Measurements from ENCODE around the gene CD247. TPM values are rescaled to one million over a fixed set of nuclear protein-coding genes. Genes with fewer than 3 reads are reported as not detected.
A peak's percentile ranks its signal among the peaks of the same experiment; 100 is the strongest.

CD247 gene
- total and polyA plus RNA-seq, 4 donors, result 0.44 to 1.3 (median 1.0) TPM

- Histone ChIP-seq H3K4me1 (ENCODE audit: control insufficient read depth, insufficient read depth, low read length) (peaks cover 7% of the 10 kb centered on the region), H3K27me3 (ENCODE audit: control insufficient read depth, insufficient read depth, low read length) (no peaks in the 10 kb centered on the region), H3K9me3 (ENCODE audit: control insufficient read depth, insufficient read depth, low read length) (no peaks in the 10 kb centered on the region), H3K27ac (ENCODE audit: low read depth, low read length) (no peak overlapping the region), H3K4me3 (ENCODE audit: low read depth, low read length) (no peak overlapping the region), H3K36me3 (ENCODE audit: control insufficient read depth, insufficient read depth, low read length) (peaks cover 3% of the 10 kb centered on the region)
- DNase-seq (ENCODE audit: low read depth in 4 of 6, low spot score in 6 of 6), result no peak
- 96% methylated on average over 4 of the region's 9 CpGs for WGBS (ENCODE audit: insufficient coverage)
Measured at GRCh38 chr1:167514288-167514687, 4.0 kb downstream of the CD247 start.

GRCh38 chr1:167512046-167512654 is 6.2 kb downstream of the CD247 start:
- 22% methylated on average over 6 of the region's 7 CpGs for WGBS (ENCODE audit: insufficient coverage)
- DNase-seq (ENCODE audit: low read depth in 4 of 6, low spot score in 6 of 6), result peak in 1 of 6 donors; percentile 67
- H3K27ac ChIP-seq (ENCODE audit: low read depth, low read length), result no peak overlapping the region
- H3K36me3 ChIP-seq (ENCODE audit: control insufficient read depth, insufficient read depth, low read length), result no peaks in the 10 kb centered on the region
- no peak overlapping the region for H3K4me3 ChIP-seq (ENCODE audit: low read depth, low read length)
- no peaks in the 10 kb centered on the region for H3K27me3 ChIP-seq (ENCODE audit: control insufficient read depth, insufficient read depth, low read length)
- H3K9me3 ChIP-seq (ENCODE audit: control insufficient read depth, insufficient read depth, low read length), result no peaks in the 10 kb centered on the region
- H3K4me1 ChIP-seq (ENCODE audit: control insufficient read depth, insufficient read depth, low read length), result peaks cover 7% of the 10 kb centered on the region

DNA sequence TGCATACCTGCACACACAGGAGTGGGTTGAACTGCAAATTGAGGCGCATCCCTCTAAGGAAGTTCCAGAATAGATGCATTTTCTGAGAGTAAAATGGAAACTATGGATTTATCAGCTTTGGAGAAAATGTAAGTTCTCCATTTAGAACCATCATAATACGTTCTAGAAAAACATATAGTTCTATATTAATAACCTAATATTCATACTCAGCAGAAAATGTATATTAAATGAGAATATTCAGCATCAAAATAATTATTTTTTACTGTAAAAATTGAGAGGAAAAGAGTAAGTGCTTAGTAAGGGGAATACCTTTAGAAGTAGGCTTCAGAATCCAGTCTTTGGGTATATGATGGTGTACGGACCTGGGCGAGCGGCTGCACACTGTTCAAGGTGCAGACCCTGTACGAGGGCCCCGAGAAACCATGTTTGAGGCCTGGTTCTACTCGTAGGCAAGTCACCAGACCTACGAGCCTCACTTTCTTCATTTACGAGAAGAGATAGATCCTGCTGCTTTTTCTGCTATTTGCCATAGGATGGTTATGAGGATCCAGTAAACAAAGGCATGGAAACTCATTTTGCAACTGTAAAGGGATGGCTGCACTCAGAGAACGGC is 6.8 kb downstream of the CD247 start:
- no peaks in the 10 kb centered on the region for H3K27me3 ChIP-seq (ENCODE audit: control insufficient read depth, insufficient read depth, low read length)
- 93% methylated on average over 8 of the region's 11 CpGs for WGBS (ENCODE audit: insufficient coverage)
- peaks cover 7% of the 10 kb centered on the region for H3K4me1 ChIP-seq (ENCODE audit: control insufficient read depth, insufficient read depth, low read length)
- no peaks in the 10 kb centered on the region for H3K36me3 ChIP-seq (ENCODE audit: control insufficient read depth, insufficient read depth, low read length)
- no peak for DNase-seq (ENCODE audit: low read depth in 4 of 6, low spot score in 6 of 6)
- H3K4me3 ChIP-seq (ENCODE audit: low read depth, low read length), result no peak overlapping the region
- no peaks in the 10 kb centered on the region for H3K9me3 ChIP-seq (ENCODE audit: control insufficient read depth, insufficient read depth, low read length)
- no peak overlapping the region for H3K27ac ChIP-seq (ENCODE audit: low read depth, low read length)

DNA sequence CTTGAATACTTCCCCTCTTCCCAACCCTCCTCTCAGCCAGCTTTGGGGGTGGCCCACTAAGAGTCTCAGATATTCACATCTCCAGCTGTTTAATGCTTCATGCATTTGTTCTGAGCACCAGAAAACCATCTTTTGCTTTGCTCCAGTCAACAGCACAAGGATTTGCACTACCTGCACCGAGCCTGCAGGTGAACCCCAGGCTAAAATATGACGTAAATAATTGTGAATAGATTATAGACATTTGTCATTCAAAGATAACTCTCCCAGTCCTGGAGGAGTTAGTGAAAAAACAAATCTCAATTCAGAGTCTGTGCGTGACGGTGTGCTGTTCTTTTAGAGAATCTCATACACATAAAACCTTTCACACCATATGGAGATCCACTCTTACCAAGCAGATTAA is 7.4 kb downstream of the CD247 start:
- Histone ChIP-seq H3K36me3 (ENCODE audit: control insufficient read depth, insufficient read depth, low read length) (no peaks in the 10 kb centered on the region), H3K27ac (ENCODE audit: low read depth, low read length) (no peak overlapping the region), H3K4me3 (ENCODE audit: low read depth, low read length) (no peak overlapping the region), H3K27me3 (ENCODE audit: control insufficient read depth, insufficient read depth, low read length) (no peaks in the 10 kb centered on the region), H3K4me1 (ENCODE audit: control insufficient read depth, insufficient read depth, low read length) (peaks cover 7% of the 10 kb centered on the region), H3K9me3 (ENCODE audit: control insufficient read depth, insufficient read depth, low read length) (no peaks in the 10 kb centered on the region)
- DNase-seq (ENCODE audit: low read depth in 4 of 6, low spot score in 6 of 6), result peak in 1 of 6 donors; percentile 29
- WGBS (ENCODE audit: insufficient coverage), result no CpG with 5 or more reads among the region's 4 CpGs

GRCh38 chr1:167510244-167510643 is 8.1 kb downstream of the CD247 start:
- H3K4me3 ChIP-seq (ENCODE audit: low read depth, low read length), result no peak overlapping the region
- H3K9me3 ChIP-seq (ENCODE audit: control insufficient read depth, insufficient read depth, low read length), result no peaks in the 10 kb centered on the region
- peaks cover 7% of the 10 kb centered on the region for H3K4me1 ChIP-seq (ENCODE audit: control insufficient read depth, insufficient read depth, low read length)
- H3K27ac ChIP-seq (ENCODE audit: low read depth, low read length), result no peak overlapping the region
- DNase-seq (ENCODE audit: low read depth in 4 of 6, low spot score in 6 of 6), result no peak
- 86% methylated on average over 3 of the region's 3 CpGs for WGBS (ENCODE audit: insufficient coverage)
- H3K36me3 ChIP-seq (ENCODE audit: control insufficient read depth, insufficient read depth, low read length), result no peaks in the 10 kb centered on the region
- H3K27me3 ChIP-seq (ENCODE audit: control insufficient read depth, insufficient read depth, low read length), result no peaks in the 10 kb centered on the region

- 91% methylated on average over 8 of the region's 8 CpGs for WGBS (ENCODE audit: insufficient coverage)
Measured at GRCh38 chr1:167509587-167509986, 8.7 kb downstream of the CD247 start.

GRCh38 chr1:167507719-167508118 is 10.6 kb downstream of the CD247 start:
- 89% methylated on average over 3 of the region's 3 CpGs for WGBS (ENCODE audit: insufficient coverage)
- no peak for DNase-seq (ENCODE audit: low read depth in 4 of 6, low spot score in 6 of 6)
- H3K27me3 ChIP-seq (ENCODE audit: control insufficient read depth, insufficient read depth, low read length), result no peaks in the 10 kb centered on the region
- no peak overlapping the region for H3K27ac ChIP-seq (ENCODE audit: low read depth, low read length)
- peaks cover 7% of the 10 kb centered on the region for H3K4me1 ChIP-seq (ENCODE audit: control insufficient read depth, insufficient read depth, low read length)
- no peak overlapping the region for H3K4me3 ChIP-seq (ENCODE audit: low read depth, low read length)
- no peaks in the 10 kb centered on the region for H3K36me3 ChIP-seq (ENCODE audit: control insufficient read depth, insufficient read depth, low read length)
- no peaks in the 10 kb centered on the region for H3K9me3 ChIP-seq (ENCODE audit: control insufficient read depth, insufficient read depth, low read length)

More at GRCh38 chr1:167509587-167509986, 8.7 kb downstream of the CD247 start:
- Histone ChIP-seq H3K27me3 (ENCODE audit: control insufficient read depth, insufficient read depth, low read length) (no peaks in the 10 kb centered on the region), H3K27ac (ENCODE audit: low read depth, low read length) (no peak overlapping the region), H3K4me1 (ENCODE audit: control insufficient read depth, insufficient read depth, low read length) (peaks cover 7% of the 10 kb centered on the region), H3K9me3 (ENCODE audit: control insufficient read depth, insufficient read depth, low read length) (no peaks in the 10 kb centered on the region), H3K36me3 (ENCODE audit: control insufficient read depth, insufficient read depth, low read length) (no peaks in the 10 kb centered on the region), H3K4me3 (ENCODE audit: low read depth, low read length) (no peak overlapping the region)
- DNase-seq (ENCODE audit: low read depth in 4 of 6, low spot score in 6 of 6), result no peak

DNA sequence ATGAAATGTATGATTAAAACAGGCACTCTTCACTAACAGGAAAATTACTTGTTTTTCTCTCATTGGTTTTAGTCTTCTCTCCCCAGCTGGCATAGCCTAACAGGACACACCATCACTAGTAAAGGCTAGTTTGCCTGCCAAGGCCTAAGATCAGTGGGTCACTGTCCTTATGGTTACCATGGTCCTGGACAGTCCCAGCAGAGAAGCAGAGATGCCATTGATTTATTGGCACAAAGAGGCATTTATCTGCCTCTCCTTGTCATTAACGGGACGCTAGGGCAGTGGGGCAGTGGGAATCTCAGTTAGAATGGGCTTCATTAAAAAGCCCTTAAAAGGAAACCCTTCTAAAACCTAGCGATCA is 13.9 kb downstream of the CD247 start:
- Histone ChIP-seq H3K36me3 (ENCODE audit: control insufficient read depth, insufficient read depth, low read length) (no peaks in the 10 kb centered on the region), H3K27me3 (ENCODE audit: control insufficient read depth, insufficient read depth, low read length) (no peaks in the 10 kb centered on the region), H3K4me1 (ENCODE audit: control insufficient read depth, insufficient read depth, low read length) (peaks cover 5% of the 10 kb centered on the region), H3K4me3 (ENCODE audit: low read depth, low read length) (no peak overlapping the region), H3K9me3 (ENCODE audit: control insufficient read depth, insufficient read depth, low read length) (no peaks in the 10 kb centered on the region), H3K27ac (ENCODE audit: low read depth, low read length) (no peak overlapping the region)
- WGBS (ENCODE audit: insufficient coverage), result no CpG with 5 or more reads among the region's 3 CpGs
- DNase-seq (ENCODE audit: low read depth in 4 of 6, low spot score in 6 of 6), result no peak

- peaks cover 5% of the 10 kb centered on the region for H3K4me1 ChIP-seq (ENCODE audit: control insufficient read depth, insufficient read depth, low read length)
- no peaks in the 10 kb centered on the region for H3K36me3 ChIP-seq (ENCODE audit: control insufficient read depth, insufficient read depth, low read length)
- no peaks in the 10 kb centered on the region for H3K27me3 ChIP-seq (ENCODE audit: control insufficient read depth, insufficient read depth, low read length)
- no peak overlapping the region for H3K4me3 ChIP-seq (ENCODE audit: low read depth, low read length)
- DNase-seq (ENCODE audit: low read depth in 4 of 6, low spot score in 6 of 6), result peak in 1 of 6 donors; percentile 49
- WGBS (ENCODE audit: insufficient coverage), result 64% methylated on average over 6 of the region's 14 CpGs
- no peak overlapping the region for H3K27ac ChIP-seq (ENCODE audit: low read depth, low read length)
- no peaks in the 10 kb centered on the region for H3K9me3 ChIP-seq (ENCODE audit: control insufficient read depth, insufficient read depth, low read length)
Measured at GRCh38 chr1:167503626-167504466, 14.5 kb downstream of the CD247 start.

Data from spinal cord (tissue), 10 donors.